OCI-LY1 (cell line): ENCODE data around the gene COX6B2.

Source experiments
- H2AFZ ChIP-seq: fragments of 200-600 bp; sonication (generic), shearing (Covaris generic); 2 replicates; pipeline ENCODE4 v1.6.0; 2014; ENCODE audit warnings: antibody characterized with exemption, mild to moderate bottlenecking, low read length
- H3F3A ChIP-seq: fragments of 200-600 bp; sonication (generic), shearing (Covaris generic); 2 replicates; pipeline ENCODE4 v1.6.0; 2014; ENCODE audit warnings: mild to moderate bottlenecking, antibody characterized with exemption, low read length, moderate library complexity; ENCODE audit not compliant: insufficient read depth
- H3K27ac ChIP-seq: fragments of 200-600 bp; sonication (generic); 2 replicates; pipeline ENCODE4 v1.5.1; 2014; ENCODE audit warnings: low read length, mixed run types, mild to moderate bottlenecking, low read depth; ENCODE audit not compliant: poor library complexity, severe bottlenecking
- H3K27me3 ChIP-seq: fragments of 200-600 bp; sonication (generic); 2 replicates; pipeline ENCODE4 v1.6.0; 2014; ENCODE audit warnings: antibody characterized with exemption, mild to moderate bottlenecking, low read length, moderate library complexity; ENCODE audit not compliant: insufficient read depth
- H3K36me3 ChIP-seq: fragments of 200-600 bp; sonication (generic); 2 replicates; pipeline ENCODE4 v1.6.1; 2014; ENCODE audit warnings: mild to moderate bottlenecking, antibody characterized with exemption, low read length, moderate library complexity, mixed read lengths; ENCODE audit not compliant: insufficient read depth
- H3K4me1 ChIP-seq: fragments of 200-600 bp; sonication (generic); 2 replicates; pipeline ENCODE4 v1.5.1; 2014; ENCODE audit warnings: mild to moderate bottlenecking, low read length, moderate library complexity; ENCODE audit not compliant: insufficient read depth, severe bottlenecking
- H3K4me2 ChIP-seq: fragments of 200-600 bp; sonication (generic), shearing (Covaris generic); 2 replicates; pipeline ENCODE4 v1.6.1; 2014; ENCODE audit warnings: low read length
- H3K4me3 ChIP-seq: fragments of 200-600 bp; sonication (generic); 2 replicates; pipeline ENCODE4 v1.5.1; 2014; ENCODE audit warnings: low read length, low read depth, mild to moderate bottlenecking, mixed read lengths; ENCODE audit not compliant: poor library complexity, severe bottlenecking
- H3K79me2 ChIP-seq: fragments of 200-600 bp; shearing (Covaris generic); 2 replicates; pipeline ENCODE4 v1.6.1; 2016; ENCODE audit warnings: mixed run types, low read length, mixed read lengths; ENCODE audit not compliant: insufficient read depth
- H3K9ac ChIP-seq: fragments of 200-600 bp; sonication (generic), shearing (Covaris generic); 2 replicates; pipeline ENCODE4 v1.6.1; 2014; ENCODE audit warnings: mild to moderate bottlenecking, low read length, mixed read lengths
- H3K9me2 ChIP-seq: fragments of 200-600 bp; sonication (generic), shearing (Covaris generic); 2 replicates; pipeline ENCODE4 v1.6.1; 2014; ENCODE audit warnings: low read depth, mild to moderate bottlenecking, low read length, mixed read lengths
- H3K9me3 ChIP-seq: fragments of 200-600 bp; shearing (Covaris generic); 2 replicates; pipeline ENCODE4 v1.6.1; 2014; ENCODE audit warnings: low read length, mixed read lengths
- H4K20me1 ChIP-seq: fragments of 200-600 bp; sonication (generic), shearing (Covaris generic); 2 replicates; pipeline ENCODE4 v1.6.0; 2016; ENCODE audit warnings: mild to moderate bottlenecking, low read length; ENCODE audit not compliant: insufficient read depth
- CTCF ChIP-seq: fragments of 200-600 bp; sonication (generic), shearing (Covaris generic); IDR thresholded peaks from 2 replicates; pipeline ENCODE4 v1.5.1; 2017; ENCODE audit warnings: mild to moderate bottlenecking, antibody characterized with exemption, low read length, moderate library complexity, mixed read lengths
- EZH2 ChIP-seq: fragments of 200-600 bp; sonication (generic), shearing (Covaris generic); IDR thresholded peaks from 2 replicates; pipeline ENCODE4 v1.8.0; 2017; ENCODE audit warnings: borderline replicate concordance, mixed run types, mild to moderate bottlenecking, antibody characterized with exemption, low read length, moderate library complexity, mixed read lengths

Gene COX6B2

GRCh38 chr19:55383279-55384130, 29.0 kb upstream of the COX6B2 start:
- Histone ChIP-seq H3K9me2 (no peaks in the 10 kb centered on the region), H3K4me3 (peak overlapping the region; percentile 94), H3K4me1 (peaks cover 37% of the 10 kb centered on the region), H3F3A (no peaks in the 10 kb centered on the region), H3K27ac (no peak overlapping the region), H3K27me3 (no peaks in the 10 kb centered on the region), H4K20me1 (no peaks in the 10 kb centered on the region), H3K9me3 (no peaks in the 10 kb centered on the region), H3K9ac (peak overlapping the region; percentile 88; the same call in 1 of the 2 replicates), H3K4me2 (peak overlapping the region; percentile 93), H3K36me3 (peaks cover 26% of the 10 kb centered on the region), H2AFZ (no peak overlapping the region), H3K79me2 (no peaks in the 10 kb centered on the region)
- TF ChIP-seq CTCF (no peak), EZH2 (no peak)

GRCh38 chr19:55382522-55383054, 28.1 kb upstream of the COX6B2 start:
- no peaks in the 10 kb centered on the region for H3K9me3 ChIP-seq
- H3K4me2 ChIP-seq: peak overlapping the region; percentile 60; the same call in 1 of the 2 replicates
- H2AFZ ChIP-seq: no peak overlapping the region
- H3K79me2 ChIP-seq: no peaks in the 10 kb centered on the region
- no peak overlapping the region for H3K9ac ChIP-seq
- H3K27ac ChIP-seq: no peak overlapping the region
- no peaks in the 10 kb centered on the region for H3K27me3 ChIP-seq
- H3K36me3 ChIP-seq: peaks cover 17% of the 10 kb centered on the region
- H3F3A ChIP-seq: no peaks in the 10 kb centered on the region
- TF ChIP-seq CTCF (no peak), EZH2 (no peak)
- peak overlapping the region; percentile 52 for H3K4me3 ChIP-seq
- H3K4me1 ChIP-seq: peaks cover 27% of the 10 kb centered on the region
- no peaks in the 10 kb centered on the region for H4K20me1 ChIP-seq
- H3K9me2 ChIP-seq: no peaks in the 10 kb centered on the region

- Histone ChIP-seq H3F3A (no peaks in the 10 kb centered on the region), H3K27ac (no peak overlapping the region), H3K4me3 (no peak overlapping the region), H3K4me2 (no peak overlapping the region), H2AFZ (no peak overlapping the region), H3K27me3 (no peaks in the 10 kb centered on the region), H3K9me2 (no peaks in the 10 kb centered on the region), H4K20me1 (no peaks in the 10 kb centered on the region), H3K36me3 (peaks cover 12% of the 10 kb centered on the region), H3K9me3 (no peaks in the 10 kb centered on the region), H3K9ac (no peak overlapping the region), H3K4me1 (peaks cover 22% of the 10 kb centered on the region), H3K79me2 (no peaks in the 10 kb centered on the region)
- TF ChIP-seq EZH2 (no peak), CTCF (no peak)
Measured at GRCh38 chr19:55382013-55382412, 27.5 kb upstream of the COX6B2 start.
